OCI-LY7 (cell line): Measurements from ENCODE around the gene FAM174B.

Experiments
- EZH2phosphoT487 ChIP-seq: fragments of 200-600 bp; sonication (generic); IDR thresholded peaks from 2 replicates; pipeline ENCODE4 v1.6.1; 2018; ENCODE audit warnings: low read depth, borderline replicate concordance, mild to moderate bottlenecking, mixed run types, antibody characterized with exemption, low read length, moderate library complexity, mixed read lengths
- TF ChIP-seq, protein P1 (sequence below): fragments of 200-600 bp; sonication (generic); conservative IDR thresholded peaks from 2 replicates; pipeline ENCODE4 v1.5.1; 2014; ENCODE audit warnings: mild to moderate bottlenecking, antibody characterized with exemption, low read length, moderate library complexity, mixed read lengths

DNA sequence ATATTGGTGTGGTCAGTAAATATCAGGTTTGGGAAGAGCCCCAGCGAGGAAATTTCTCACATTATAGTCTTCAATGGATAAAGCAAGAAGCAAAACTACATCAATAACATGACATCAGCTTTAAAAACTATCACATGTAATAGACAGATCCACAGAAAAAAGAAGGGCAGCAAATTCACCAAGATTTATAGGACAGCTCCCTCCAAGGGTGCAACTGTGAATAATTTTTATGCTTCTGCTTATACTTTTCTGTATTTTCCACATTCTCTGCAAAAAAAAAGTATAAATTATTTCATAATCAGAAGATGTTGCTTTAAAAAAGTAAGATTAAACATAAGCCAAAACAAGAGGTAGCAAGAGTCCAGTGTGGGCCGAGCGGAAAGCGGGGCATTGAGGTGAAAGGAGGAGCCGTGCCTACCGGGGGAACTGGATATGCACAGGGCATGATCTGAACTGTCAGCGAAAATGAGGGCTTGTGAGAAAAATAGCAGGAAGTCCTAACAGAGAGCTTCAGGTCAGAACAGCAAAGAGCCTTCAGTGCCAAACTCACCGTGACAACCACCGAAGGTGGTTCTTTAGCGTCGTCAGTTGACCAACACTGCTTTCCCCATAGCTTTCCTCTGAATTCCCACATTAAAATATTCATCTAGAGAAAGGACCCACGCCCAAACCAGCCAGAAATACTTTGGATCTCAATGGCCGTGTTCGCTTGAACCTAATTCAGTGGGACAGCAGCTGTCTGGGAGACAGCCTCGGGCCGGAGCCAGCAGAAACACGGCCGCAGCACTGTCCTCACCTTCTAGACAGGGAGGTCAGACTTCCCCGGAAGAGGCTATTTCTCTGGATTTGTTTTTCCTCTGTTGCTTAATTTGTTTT is 59.8 kb downstream of the FAM174B start:
- TF ChIP-seq, protein P1, sequence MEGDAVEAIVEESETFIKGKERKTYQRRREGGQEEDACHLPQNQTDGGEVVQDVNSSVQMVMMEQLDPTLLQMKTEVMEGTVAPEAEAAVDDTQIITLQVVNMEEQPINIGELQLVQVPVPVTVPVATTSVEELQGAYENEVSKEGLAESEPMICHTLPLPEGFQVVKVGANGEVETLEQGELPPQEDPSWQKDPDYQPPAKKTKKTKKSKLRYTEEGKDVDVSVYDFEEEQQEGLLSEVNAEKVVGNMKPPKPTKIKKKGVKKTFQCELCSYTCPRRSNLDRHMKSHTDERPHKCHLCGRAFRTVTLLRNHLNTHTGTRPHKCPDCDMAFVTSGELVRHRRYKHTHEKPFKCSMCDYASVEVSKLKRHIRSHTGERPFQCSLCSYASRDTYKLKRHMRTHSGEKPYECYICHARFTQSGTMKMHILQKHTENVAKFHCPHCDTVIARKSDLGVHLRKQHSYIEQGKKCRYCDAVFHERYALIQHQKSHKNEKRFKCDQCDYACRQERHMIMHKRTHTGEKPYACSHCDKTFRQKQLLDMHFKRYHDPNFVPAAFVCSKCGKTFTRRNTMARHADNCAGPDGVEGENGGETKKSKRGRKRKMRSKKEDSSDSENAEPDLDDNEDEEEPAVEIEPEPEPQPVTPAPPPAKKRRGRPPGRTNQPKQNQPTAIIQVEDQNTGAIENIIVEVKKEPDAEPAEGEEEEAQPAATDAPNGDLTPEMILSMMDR: no peak
- TF ChIP-seq EZH2phosphoT487: no peak
